HCT116 (cell line): Measurements from ENCODE around the gene C10orf62. TPM values are rescaled to one million over a fixed set of nuclear protein-coding genes. Genes with fewer than 3 reads are reported as not detected.

Experiments
- ATAC-seq: fragments of 200-7000 bp; cut with Tn5 transposase; 2 replicates; pipeline ENCODE4 v1.9.1; 2020; ENCODE audit warnings: mild to moderate bottlenecking, moderate library complexity
- BruUV-seq: library from RNA; stranded (reverse); fragments of 400-500 nt; replicated peaks from 2 replicates; lab custom pipeline; 2021; lab: Mats Ljungman, UMichigan
- CTCF ChIA-PET: fragments of 300-600 bp; sonication (Branson Sonifier 250); formaldehyde crosslinking; loops from one replicate; lab custom pipeline; 2021; ENCODE audit warnings: antibody characterized with exemption; lab: Charles Lee
- POLR2A ChIA-PET: fragments of 300-600, 350-600 bp; sonication (Branson Sonifier 250); formaldehyde crosslinking; loops from one replicate; lab custom pipeline; 2021; ENCODE audit warnings: antibody characterized with exemption; lab: Charles Lee
- RAD21 ChIA-PET, 2 experiments: fragments of 300-600 bp; sonication (Branson Sonifier 250); formaldehyde crosslinking; loops; one replicate each; lab custom pipeline; 2023; ENCODE audit warnings: low total read pairs in 2 of 2; ENCODE audit not compliant: uncharacterized antibody in 2 of 2, unreplicated experiment in 2 of 2, low non-redundant PET in 1 of 2; lab: Charles Lee
- DNase-seq: peaks from one replicate; pipeline ENCODE4 v3.0.0-alpha.2; 2010; ENCODE audit warnings: low read depth, low spot score
- H2AFZ ChIP-seq: fragments of 200-600 bp; shearing (Covaris generic), sonication (generic); 2 replicates; pipeline ENCODE4 v1.6.1; 2017; ENCODE audit warnings: low read depth, mixed run types, mixed read lengths, antibody characterized with exemption, low read length; ENCODE audit not compliant: poor library complexity, severe bottlenecking
- H3K27ac ChIP-seq: 2 replicates; pipeline ENCODE4 v1.5.1; 2012; ENCODE audit warnings: low read depth, low read length
- H3K27me3 ChIP-seq: fragments of 200-600 bp; sonication (generic); 2 replicates; pipeline ENCODE4 v1.6.1; 2016; ENCODE audit warnings: mixed run types, low read length, mixed read lengths; ENCODE audit not compliant: insufficient read depth
- H3K36me3 ChIP-seq, 2 experiments: fragments of 200-500 bp in 1 of 2; fragments of 200-600 bp in 1 of 2; sonication (Bioruptor generic) in 1 of 2; sonication (generic) in 1 of 2; 2 replicates each; pipeline versions ENCODE4 v1.5.1 to v1.6.1; 2014 to 2016; ENCODE audit warnings: low read length in 2 of 2, inconsistent platforms in 1 of 2, mixed read lengths in 1 of 2, mixed run types in 1 of 2; ENCODE audit not compliant: insufficient read depth in 2 of 2, control insufficient read depth in 1 of 2
- H3K4me1 ChIP-seq, 2 experiments: fragments of 200-600 bp in 1 of 2; sonication (generic) in 1 of 2; 2 replicates each; pipeline versions ENCODE4 v1.5.1 to v1.6.1; 2012 to 2017; ENCODE audit warnings: low read length in 2 of 2, inconsistent platforms in 1 of 2, mild to moderate bottlenecking in 1 of 2, mixed read lengths in 1 of 2, mixed run types in 1 of 2, moderate library complexity in 1 of 2; ENCODE audit not compliant: insufficient read depth in 2 of 2, control insufficient read depth in 1 of 2
- H3K4me2 ChIP-seq: fragments of 200-600 bp; sonication (generic); 2 replicates; pipeline ENCODE4 v1.6.1; 2017; ENCODE audit warnings: mixed run types, low read length, mixed read lengths
- H3K4me3 ChIP-seq, 2 experiments: fragments of 200-600 bp in 1 of 2; sonication (generic) in 1 of 2; replicated peaks in 1 of 2; 2 replicates each; pipeline ENCODE4 v1.5.1; 2011 to 2016; ENCODE audit warnings: low read length in 2 of 2, control low read depth in 1 of 2, low read depth in 1 of 2, mild to moderate bottlenecking in 1 of 2, mixed read lengths in 1 of 2, mixed run types in 1 of 2
- H3K79me2 ChIP-seq: fragments of 200-600 bp; sonication (generic); 2 replicates; pipeline ENCODE4 v1.6.1; 2017; ENCODE audit warnings: mild to moderate bottlenecking, mixed run types, low read length, moderate library complexity, mixed read lengths; ENCODE audit not compliant: insufficient read depth
- H3K9ac ChIP-seq: fragments of 200-600 bp; sonication (generic); 2 replicates; pipeline ENCODE4 v1.6.1; 2016; ENCODE audit warnings: low read length, mixed read lengths
- H3K9me2 ChIP-seq: fragments of 200-600 bp; sonication (generic), shearing (Covaris generic); 2 replicates; pipeline ENCODE4 v1.6.1; 2017; ENCODE audit warnings: mixed run types, mild to moderate bottlenecking, moderate library complexity; ENCODE audit not compliant: insufficient read depth
- H3K9me3 ChIP-seq, 2 experiments: fragments of 200-500 bp in 1 of 2; fragments of 200-600 bp in 1 of 2; sonication (Bioruptor generic) in 1 of 2; sonication (generic) in 1 of 2; 2 replicates each; pipeline ENCODE4 v1.6.1; 2014 to 2017; ENCODE audit warnings: low read length in 2 of 2, mixed read lengths in 2 of 2, inconsistent platforms in 1 of 2, low read depth in 1 of 2, mild to moderate bottlenecking in 1 of 2, mixed run types in 1 of 2, moderate library complexity in 1 of 2; ENCODE audit not compliant: control insufficient read depth in 1 of 2, insufficient read depth in 1 of 2
- H4K20me1 ChIP-seq: fragments of 200-600 bp; sonication (generic), shearing (Covaris generic); 2 replicates; pipeline ENCODE4 v1.6.1; 2017; ENCODE audit warnings: mixed run types, mild to moderate bottlenecking, moderate library complexity; ENCODE audit not compliant: insufficient read depth
- CEBPB ChIP-seq: IDR thresholded peaks from 2 replicates; pipeline ENCODE4 v1.6.1; 2012; ENCODE audit warnings: low read depth
- JUND ChIP-seq: IDR thresholded peaks from 2 replicates; pipeline ENCODE4 v1.6.1; 2012
- SP1 ChIP-seq: IDR thresholded peaks from 2 replicates; pipeline ENCODE4 v1.6.1; 2012; ENCODE audit warnings: low read depth
- YY1 ChIP-seq: IDR thresholded peaks from 2 replicates; pipeline ENCODE4 v1.6.1; 2011; ENCODE audit warnings: low read length, low read depth, moderate library complexity, mild to moderate bottlenecking; ENCODE audit not compliant: insufficient replicate concordance; ENCODE audit errors: extremely low read depth
- ZFX ChIP-seq: fragments of 450-650 bp; IDR thresholded peaks from 2 replicates; pipeline ENCODE4 v1.6.1; 2017
- intact Hi-C: fragments of 100-400 bp; cut with micrococcal nuclease; formaldehyde crosslinking; loops from 2 replicates; pipeline ENCODE4 v1.10.0; 2022
- total RNA-seq: library from RNA; stranded (reverse); gene quantifications from one replicate; pipeline ENCODE4 v1.2.1, GENCODE V29; 2021; ENCODE audit not compliant: unreplicated experiment
- TF ChIP-seq, protein P1 (sequence below): IDR thresholded peaks from 2 replicates; pipeline ENCODE4 v1.6.1; 2012
- TF ChIP-seq, protein P2 (sequence below): IDR thresholded peaks from 2 replicates; pipeline ENCODE4 v1.6.1; 2011; ENCODE audit warnings: mild to moderate bottlenecking, low read length, moderate library complexity; ENCODE audit not compliant: insufficient replicate concordance; ENCODE audit errors: extremely low read depth

Gene C10orf62
- total RNA-seq, 1 experiment from 2014 or later = 0.32 TPM

DNA sequence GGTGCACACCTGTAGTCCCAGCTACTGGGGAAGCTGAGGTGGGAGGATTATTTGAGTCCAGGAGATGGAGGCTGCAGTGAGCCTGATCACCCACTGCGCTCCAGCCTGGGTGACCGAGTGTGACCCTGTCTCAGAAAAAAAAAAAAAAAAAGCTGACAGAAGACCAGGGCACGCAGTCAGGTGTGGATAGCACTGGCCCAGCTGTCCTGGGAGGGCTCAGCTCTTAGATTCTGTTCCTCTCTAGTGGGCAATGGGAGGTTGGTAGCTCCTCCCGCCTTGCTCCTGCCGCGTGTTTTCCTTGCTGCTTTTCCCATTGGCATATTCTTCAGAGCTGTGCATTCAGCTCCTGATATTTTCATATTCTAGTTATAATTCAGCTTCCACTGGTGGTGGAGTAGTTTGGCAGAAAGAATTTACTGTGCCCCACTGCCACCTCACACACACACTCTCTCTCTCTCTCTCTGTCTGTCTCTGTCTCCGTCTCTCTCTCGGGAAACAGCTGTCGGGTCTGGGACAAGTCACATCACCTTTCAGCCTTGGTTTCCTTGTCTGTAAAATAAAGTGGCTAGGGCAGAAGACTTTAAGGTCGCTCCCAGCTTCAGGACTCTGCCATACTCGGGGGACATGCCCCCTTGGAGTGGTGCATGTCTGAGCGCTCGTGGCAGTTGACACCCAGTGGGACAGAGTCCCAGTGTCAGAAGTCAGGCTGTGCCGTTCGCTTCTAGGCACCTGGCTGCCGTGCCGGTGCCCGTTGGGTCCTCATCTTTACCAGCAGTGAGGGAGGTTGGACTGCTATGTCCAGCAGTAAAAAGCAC lies 42.9 kb upstream of the C10orf62 start:
- Histone ChIP-seq H3K36me3 (no peaks in the 10 kb centered on the region), H2AFZ (no peak overlapping the region), H3K4me2 (no peak overlapping the region), H4K20me1 (no peaks in the 10 kb centered on the region), H3K9me2 (no peaks in the 10 kb centered on the region), H3K4me3 (no peak overlapping the region), H3K27ac (no peak overlapping the region), H3K4me1 (peaks cover 34 to 52% of the 10 kb centered on the region in 2 experiments), H3K27me3 (no peaks in the 10 kb centered on the region), H3K9me3 (no peaks in the 10 kb centered on the region), H3K79me2 (peaks cover 6% of the 10 kb centered on the region; the same call in 1 of the 2 replicates), H3K9ac (no peak overlapping the region)
- ChIA-PET RAD21 (no interaction called here), POLR2A (no interaction called here), CTCF (interaction anchor here (0.7 to 1.4 kb wide), 3 partner anchors 25 to 94 kb away, joined by 3 to 4 read pairs (median 3); no protein-coding TSS in a partner anchor)
- intact Hi-C loops = no loop called here
- no TSS peak for BruUV-seq
- TF ChIP-seq, protein P1, sequence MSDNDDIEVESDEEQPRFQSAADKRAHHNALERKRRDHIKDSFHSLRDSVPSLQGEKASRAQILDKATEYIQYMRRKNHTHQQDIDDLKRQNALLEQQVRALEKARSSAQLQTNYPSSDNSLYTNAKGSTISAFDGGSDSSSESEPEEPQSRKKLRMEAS = no peak
- TF ChIP-seq YY1 (no peak), CEBPB (no peak), JUND (no peak), ZFX (no peak), SP1 (no peak)
- TF ChIP-seq, protein P2, sequence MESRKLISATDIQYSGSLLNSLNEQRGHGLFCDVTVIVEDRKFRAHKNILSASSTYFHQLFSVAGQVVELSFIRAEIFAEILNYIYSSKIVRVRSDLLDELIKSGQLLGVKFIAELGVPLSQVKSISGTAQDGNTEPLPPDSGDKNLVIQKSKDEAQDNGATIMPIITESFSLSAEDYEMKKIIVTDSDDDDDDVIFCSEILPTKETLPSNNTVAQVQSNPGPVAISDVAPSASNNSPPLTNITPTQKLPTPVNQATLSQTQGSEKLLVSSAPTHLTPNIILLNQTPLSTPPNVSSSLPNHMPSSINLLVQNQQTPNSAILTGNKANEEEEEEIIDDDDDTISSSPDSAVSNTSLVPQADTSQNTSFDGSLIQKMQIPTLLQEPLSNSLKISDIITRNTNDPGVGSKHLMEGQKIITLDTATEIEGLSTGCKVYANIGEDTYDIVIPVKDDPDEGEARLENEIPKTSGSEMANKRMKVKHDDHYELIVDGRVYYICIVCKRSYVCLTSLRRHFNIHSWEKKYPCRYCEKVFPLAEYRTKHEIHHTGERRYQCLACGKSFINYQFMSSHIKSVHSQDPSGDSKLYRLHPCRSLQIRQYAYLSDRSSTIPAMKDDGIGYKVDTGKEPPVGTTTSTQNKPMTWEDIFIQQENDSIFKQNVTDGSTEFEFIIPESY = no peak
- no peak for ATAC-seq
- no peak for DNase-seq
